Activated T-cell treated with anti-CD3 and anti-CD28 coated beads, Interleukin-2, amount 50 U/mL, for 4 hours (primary cell): Measurements from ENCODE around the gene POLR2E. TPM values are rescaled to one million over a fixed set of nuclear protein-coding genes. Genes with fewer than 3 reads are reported as not detected.

Experiments used
- ATAC-seq, 2 donors: fragments of 200-7000 bp; cut with Tn5 transposase; one replicate each; pipeline ENCODE4 v1.10.0; 2021
- DNase-seq: peaks from one replicate; pipeline ENCODE4 v3.0.0-alpha.2; 2020
- H3K27me3 Mint-ChIP-seq: one replicate; pipeline ENCODE4 v1.8.0; 2021; ENCODE audit warnings: low read depth, mixed read lengths
- H3K36me3 Mint-ChIP-seq: one replicate; pipeline ENCODE4 v1.8.0; 2022; ENCODE audit warnings: mixed read lengths; ENCODE audit not compliant: insufficient read depth
- H3K4me1 Mint-ChIP-seq: one replicate; pipeline ENCODE4 v1.8.0; 2021; ENCODE audit warnings: low read depth, mixed read lengths
- H3K4me3 Mint-ChIP-seq: one replicate; pipeline ENCODE4 v1.8.0; 2021; ENCODE audit warnings: mild to moderate bottlenecking, moderate library complexity, mixed read lengths
- H3K9me3 Mint-ChIP-seq: one replicate; pipeline ENCODE4 v1.8.0; 2021; ENCODE audit warnings: mixed read lengths
- total RNA-seq, 3 donors: library from RNA; stranded (reverse); gene quantifications; one replicate each; pipeline ENCODE4 v1.2.1, GENCODE V29; 2021

POLR2E gene
- total RNA-seq, 3 donors from 2014 or later: 303 to 380 (median 323) TPM

DNA sequence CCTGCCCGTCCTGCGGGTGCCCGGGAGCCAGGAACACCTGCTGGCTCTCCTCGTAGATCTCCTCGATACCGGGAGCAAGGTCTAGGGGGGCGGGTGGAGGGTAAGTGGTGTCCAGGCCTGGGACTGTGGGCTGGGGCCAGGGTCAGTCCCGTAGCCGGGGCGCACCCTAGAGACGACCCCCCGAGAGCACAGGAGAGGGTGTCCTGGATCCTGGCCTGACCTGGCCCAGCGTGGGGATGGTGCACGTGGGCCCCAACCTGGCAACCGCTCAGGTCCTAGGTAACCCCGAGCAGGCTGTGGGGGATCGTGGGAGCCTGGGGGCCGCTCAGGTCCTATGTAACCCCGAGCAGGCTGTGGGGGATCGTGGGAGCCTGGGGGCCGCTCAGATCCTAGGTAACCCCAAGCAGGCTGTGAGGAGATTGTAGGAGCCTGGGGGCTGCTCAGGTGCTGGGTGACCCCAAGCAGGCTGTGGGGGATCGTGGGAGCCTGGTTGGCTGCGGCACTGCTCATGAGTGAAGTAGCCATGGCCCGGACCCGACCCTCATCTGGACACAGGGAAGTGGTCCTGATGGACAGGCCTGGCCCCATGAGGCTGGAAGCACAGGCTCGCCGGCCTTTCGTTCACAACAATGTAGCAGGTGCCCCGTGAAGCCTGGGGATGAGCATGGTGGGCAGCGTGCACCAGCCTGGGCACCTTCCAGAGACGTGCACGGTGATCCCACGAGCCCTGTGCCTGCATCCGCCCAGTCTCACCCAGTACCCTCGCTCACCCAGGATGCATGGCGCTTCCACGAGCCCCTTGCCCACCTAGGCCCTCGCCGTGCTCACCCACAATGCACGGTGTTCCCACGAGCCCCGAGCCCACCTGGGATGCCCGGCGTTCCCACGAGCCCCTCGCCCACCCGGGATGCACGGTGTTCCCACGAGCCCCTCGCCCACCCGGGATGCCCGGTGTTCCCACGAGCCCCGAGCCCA lies 14.8 kb upstream of the POLR2E start:
- Mint-ChIP-seq H3K4me1 (peaks cover 8% of the 10 kb centered on the region), H3K4me3 (no peak overlapping the region), H3K27me3 (no peaks in the 10 kb centered on the region), H3K9me3 (no peaks in the 10 kb centered on the region), H3K36me3 (peaks cover 2% of the 10 kb centered on the region)
- DNase-seq (no peak), ATAC-seq (no peak)

GRCh38 chr19:1109032-1109551 lies 13.9 kb upstream of the POLR2E start:
- H3K9me3 Mint-ChIP-seq: no peaks in the 10 kb centered on the region
- H3K27me3 Mint-ChIP-seq: no peaks in the 10 kb centered on the region
- ATAC-seq: no peak
- H3K36me3 Mint-ChIP-seq: peaks cover 2% of the 10 kb centered on the region
- no peak overlapping the region for H3K4me3 Mint-ChIP-seq
- DNase-seq: no peak
- peaks cover 8% of the 10 kb centered on the region for H3K4me1 Mint-ChIP-seq

DNA sequence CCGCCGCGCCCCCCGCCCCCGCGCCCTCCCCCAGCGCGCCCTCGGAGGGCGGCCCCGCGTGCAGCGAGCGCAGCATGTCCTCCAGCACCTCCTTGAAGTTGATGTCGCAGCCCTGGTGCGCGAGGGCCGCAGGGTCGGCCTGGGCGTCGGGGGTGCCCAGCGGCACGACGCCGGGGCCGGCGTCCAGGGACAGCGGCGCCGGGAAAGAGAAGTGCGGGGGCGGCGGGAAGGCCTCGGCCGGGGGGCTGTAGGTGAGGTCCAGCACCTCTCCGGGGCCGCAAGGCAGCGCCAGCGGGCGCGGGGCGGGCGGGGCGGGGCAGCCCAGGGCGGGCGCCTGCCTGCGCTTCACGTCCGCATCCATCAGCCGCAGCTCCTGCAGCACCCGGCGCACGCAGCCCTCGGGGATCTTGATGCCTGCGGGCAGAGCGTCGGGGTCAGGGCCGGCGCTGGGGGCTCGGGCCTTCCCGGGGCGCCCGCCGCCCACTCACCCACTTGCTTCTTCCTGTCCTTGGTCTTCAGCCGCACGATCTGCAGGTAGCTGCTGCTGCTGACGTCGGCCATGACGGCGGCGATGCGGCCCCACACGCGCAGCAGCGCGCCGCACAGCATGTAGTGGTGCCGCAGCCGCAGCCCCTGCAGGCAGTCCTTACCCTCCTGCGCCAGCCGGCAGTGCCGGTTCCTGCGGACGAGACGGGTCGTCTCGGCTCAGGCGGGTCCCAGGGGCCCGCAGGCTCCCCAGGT lies 13.3 kb upstream of the POLR2E start:
- H3K4me1 Mint-ChIP-seq: peaks cover 9% of the 10 kb centered on the region

DNA sequence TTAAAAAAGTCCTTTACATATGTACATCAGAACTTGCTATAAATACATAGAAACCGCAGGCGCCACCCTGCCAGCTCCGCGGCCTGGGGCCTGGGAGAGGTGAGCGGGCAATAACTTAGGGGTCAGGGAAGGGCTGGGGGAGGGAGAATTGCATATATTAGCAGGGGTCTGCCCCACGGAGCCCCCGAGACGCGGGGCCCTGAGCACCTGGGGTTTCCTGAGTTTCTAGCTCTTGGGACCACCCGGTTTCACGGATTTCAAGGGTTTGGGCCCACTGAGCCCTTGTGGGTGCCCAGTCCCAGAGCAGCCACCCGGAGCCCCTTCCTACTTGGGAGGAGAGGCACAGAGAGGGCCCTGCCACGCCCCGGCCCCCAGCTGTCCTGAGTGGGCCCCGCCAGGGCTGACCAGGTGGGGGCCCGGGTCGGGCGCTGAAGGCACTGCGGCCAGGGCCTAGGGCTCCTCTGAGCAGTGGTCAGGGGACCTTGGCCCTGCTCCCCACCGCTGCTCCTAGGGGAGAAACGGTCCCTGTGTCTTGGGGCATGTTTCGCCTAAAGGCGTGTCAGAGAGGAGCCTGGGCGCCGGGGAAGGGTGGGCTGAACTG lies 12.6 kb upstream of the POLR2E start:
- DNase-seq (no peak), ATAC-seq (no peak)
- H3K4me1 Mint-ChIP-seq: peaks cover 16% of the 10 kb centered on the region
- peaks cover 2% of the 10 kb centered on the region for H3K36me3 Mint-ChIP-seq
- H3K4me3 Mint-ChIP-seq: no peak overlapping the region
- no peaks in the 10 kb centered on the region for H3K9me3 Mint-ChIP-seq
- H3K27me3 Mint-ChIP-seq: no peaks in the 10 kb centered on the region

More for the DNA sequence above, 13.3 kb upstream of the POLR2E start:
- Mint-ChIP-seq H3K27me3 (no peaks in the 10 kb centered on the region), H3K36me3 (peaks cover 2% of the 10 kb centered on the region), H3K9me3 (no peaks in the 10 kb centered on the region), H3K4me3 (no peak overlapping the region)
- DNase-seq: no peak
- ATAC-seq: no peak

DNA sequence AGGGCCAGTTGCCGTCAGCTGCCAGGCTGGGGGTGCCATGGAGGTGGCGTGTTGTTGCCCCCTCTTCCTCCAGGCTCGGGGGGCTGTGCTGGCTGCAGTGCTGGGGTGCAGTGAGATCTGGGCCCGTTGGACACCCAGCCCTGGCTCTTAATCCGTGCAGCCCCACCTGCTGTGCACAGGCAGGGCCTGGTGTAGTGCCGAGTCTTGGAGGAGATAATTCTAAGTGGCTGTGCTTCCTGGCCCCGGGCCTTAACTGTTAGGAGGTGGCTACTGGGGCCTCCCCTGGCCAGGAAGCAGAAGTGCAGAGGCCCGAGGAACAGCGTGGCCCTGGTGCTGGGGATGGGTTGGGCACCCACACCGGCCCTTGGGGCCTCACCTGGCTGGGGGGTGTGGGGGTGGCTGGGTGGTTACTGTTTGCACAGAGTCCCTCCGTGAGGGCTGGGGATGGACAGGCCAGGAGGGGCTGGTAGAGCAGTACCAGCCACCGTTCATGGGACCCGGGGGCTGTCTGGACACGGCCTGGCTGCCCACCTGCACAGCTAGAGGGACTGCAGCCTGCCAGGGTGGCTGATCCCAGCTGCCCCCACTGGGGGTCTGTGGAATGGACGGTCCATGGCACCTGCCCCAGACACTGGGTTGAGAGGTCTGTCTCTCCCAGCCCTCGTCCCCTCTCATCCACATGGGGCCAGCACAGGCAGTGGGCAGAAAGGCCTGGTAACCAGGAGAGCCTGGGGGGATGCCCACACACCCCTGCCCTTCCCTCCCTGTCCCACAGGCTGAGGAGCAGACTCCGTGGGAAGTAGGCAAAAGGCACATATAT lies 11.9 kb upstream of the POLR2E start:
- peaks cover 22% of the 10 kb centered on the region for H3K4me1 Mint-ChIP-seq
- no peaks in the 10 kb centered on the region for H3K27me3 Mint-ChIP-seq
- H3K9me3 Mint-ChIP-seq: no peaks in the 10 kb centered on the region
- peaks cover 2% of the 10 kb centered on the region for H3K36me3 Mint-ChIP-seq
- ATAC-seq (no peak), DNase-seq (no peak)
- H3K4me3 Mint-ChIP-seq: peak overlapping the region; percentile 40

GRCh38 chr19:1105873-1106840 lies 11.0 kb upstream of the POLR2E start:
- DNase-seq (no peak), ATAC-seq (no peak)
- peaks cover 31% of the 10 kb centered on the region for H3K4me1 Mint-ChIP-seq
- H3K27me3 Mint-ChIP-seq: no peaks in the 10 kb centered on the region
- H3K9me3 Mint-ChIP-seq: no peaks in the 10 kb centered on the region
- H3K4me3 Mint-ChIP-seq: peak overlapping the region; percentile 48
- H3K36me3 Mint-ChIP-seq: peaks cover 2% of the 10 kb centered on the region

GRCh38 chr19:1105008-1105872 lies 10.1 kb upstream of the POLR2E start:
- peak in 1 of 2 donors; percentile 0 for ATAC-seq
- H3K27me3 Mint-ChIP-seq: no peaks in the 10 kb centered on the region
- H3K4me1 Mint-ChIP-seq: peaks cover 33% of the 10 kb centered on the region
- H3K36me3 Mint-ChIP-seq: peaks cover 2% of the 10 kb centered on the region
- no peaks in the 10 kb centered on the region for H3K9me3 Mint-ChIP-seq
- H3K4me3 Mint-ChIP-seq: peak overlapping the region; percentile 74
- DNase-seq: no peak

GRCh38 chr19:1104311-1105007 lies 9.3 kb upstream of the POLR2E start:
- no peaks in the 10 kb centered on the region for H3K9me3 Mint-ChIP-seq
- H3K27me3 Mint-ChIP-seq: no peaks in the 10 kb centered on the region
- ATAC-seq (peak; percentile 46), DNase-seq (peak; percentile 68)
- H3K4me1 Mint-ChIP-seq: peaks cover 38% of the 10 kb centered on the region
- H3K36me3 Mint-ChIP-seq: no peaks in the 10 kb centered on the region
- H3K4me3 Mint-ChIP-seq: peak overlapping the region; percentile 74

GRCh38 chr19:1103708-1104310 lies 8.6 kb upstream of the POLR2E start, which contains the start of gene GPX4:
Gene GPX4, plus strand, starts transcription at chr19:1103994. Its CDS starts 50 bp downstream, at chr19:1104044.
- Mint-ChIP-seq H3K4me3 (peak within 1 kb of the TSS; percentile 74), H3K27me3 (no peaks in the 10 kb centered on the region), H3K9me3 (no peaks in the 10 kb centered on the region), H3K4me1 (peaks cover 45% of the 10 kb centered on the region), H3K36me3 (no peaks in the 10 kb centered on the region)
- peak; percentile 98 for DNase-seq
- ATAC-seq: peak; percentile 78

GRCh38 chr19:1103132-1103707 lies 8.0 kb upstream of the POLR2E start:
- H3K4me1 Mint-ChIP-seq: peaks cover 48% of the 10 kb centered on the region
- ATAC-seq (no peak), DNase-seq (no peak)
- peak overlapping the region; percentile 55 for H3K4me3 Mint-ChIP-seq
- H3K9me3 Mint-ChIP-seq: no peaks in the 10 kb centered on the region
- no peaks in the 10 kb centered on the region for H3K27me3 Mint-ChIP-seq
- no peaks in the 10 kb centered on the region for H3K36me3 Mint-ChIP-seq
